NCI-H748 (cell line): ENCODE data around the gene RFX4.

Experiments
- DNase-seq: peaks from one replicate; lab custom pipeline; 2025; ENCODE audit not compliant: unreplicated experiment; lab: John Stamatoyannopoulos, UW

Gene RFX4

GRCh38 chr12:106645465-106646330 is 62.9 kb downstream of the RFX4 start:
- DNase-seq = peak; percentile 45

GRCh38 chr12:106646472-106646871 is 63.7 kb downstream of the RFX4 start:
- no peak for DNase-seq

GRCh38 chr12:106647793-106648514 is 65.2 kb downstream of the RFX4 start:
- no peak for DNase-seq

DNA sequence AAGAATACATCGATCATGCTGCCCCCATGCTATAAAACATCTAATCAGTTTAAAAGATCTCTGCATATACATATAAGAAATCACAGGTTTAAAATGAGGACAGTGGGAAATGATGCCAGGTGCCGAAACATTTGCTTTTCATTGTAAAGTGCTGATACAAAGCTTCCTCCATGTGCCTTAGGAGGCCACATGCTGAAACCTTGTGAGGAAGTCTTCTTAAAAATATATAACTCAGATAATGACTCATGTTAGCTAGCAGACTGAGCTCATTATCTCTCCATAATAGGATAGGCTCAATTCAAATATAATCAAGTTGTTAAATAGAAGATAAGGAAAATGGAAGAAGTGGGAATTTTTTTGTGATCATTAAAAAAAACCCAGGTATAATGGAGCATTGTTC is 65.9 kb downstream of the RFX4 start:
- no peak for DNase-seq

DNA sequence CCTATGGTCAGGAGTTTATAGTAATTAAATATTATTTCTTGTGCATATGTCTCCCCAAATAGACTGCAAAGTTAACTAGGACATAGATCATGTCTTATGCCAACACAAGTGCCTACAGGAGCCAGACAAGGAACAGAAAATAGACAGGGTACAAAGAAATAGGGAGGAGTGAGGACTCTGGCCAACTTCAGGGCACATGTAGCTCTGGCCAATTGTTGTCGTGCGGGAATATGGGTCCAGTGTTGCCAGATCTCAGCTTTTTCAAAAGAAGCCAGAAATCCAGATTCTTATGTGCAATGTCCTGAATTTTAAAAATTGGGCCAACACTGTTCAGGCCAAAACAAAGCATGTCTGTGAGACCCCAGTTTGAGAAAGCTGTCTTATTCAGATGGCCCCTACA is 68.7 kb downstream of the RFX4 start:
- DNase-seq = no peak

- DNase-seq = no peak
These were observed 69.8 kb downstream of the RFX4 start for GRCh38 chr12:106652510-106653015.

DNA sequence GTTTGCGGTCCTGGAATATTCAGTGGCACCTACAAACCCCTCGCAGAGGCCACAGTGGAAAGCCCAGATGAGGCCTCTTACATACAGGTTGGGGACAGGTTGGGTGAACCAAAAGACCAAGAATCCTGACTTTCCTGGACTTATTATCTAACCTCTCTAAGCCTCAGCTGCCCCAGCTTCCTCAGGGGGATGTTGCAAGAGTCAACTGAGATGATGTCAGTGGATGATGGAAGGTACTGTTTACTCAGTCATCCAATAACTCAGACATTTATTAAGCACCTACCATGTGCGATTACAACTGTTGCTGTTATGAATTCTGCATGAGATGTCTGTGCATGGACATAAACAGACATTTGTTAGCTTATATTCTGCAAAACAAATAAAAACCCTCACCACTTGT is 72.8 kb downstream of the RFX4 start:
- no peak for DNase-seq

DNA sequence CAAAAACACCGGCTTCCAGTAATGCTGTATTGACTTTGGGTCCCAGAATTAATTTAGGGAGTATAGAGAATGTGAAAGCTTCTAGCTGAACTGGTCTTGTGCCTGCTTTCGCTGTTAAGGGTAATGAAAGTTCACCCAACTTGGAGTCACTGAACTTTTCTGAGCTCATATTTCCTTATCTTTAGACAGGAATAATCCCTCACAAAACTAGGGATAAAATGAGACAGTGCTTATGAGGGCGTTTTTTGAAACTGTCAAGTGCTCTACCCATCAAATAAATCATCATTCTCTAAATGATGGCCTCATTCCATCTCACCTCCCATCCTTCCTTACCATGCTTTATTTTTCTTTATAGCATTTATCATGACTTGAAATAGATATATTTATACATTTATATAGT is 74.7 kb downstream of the RFX4 start:
- no peak for DNase-seq

DNA sequence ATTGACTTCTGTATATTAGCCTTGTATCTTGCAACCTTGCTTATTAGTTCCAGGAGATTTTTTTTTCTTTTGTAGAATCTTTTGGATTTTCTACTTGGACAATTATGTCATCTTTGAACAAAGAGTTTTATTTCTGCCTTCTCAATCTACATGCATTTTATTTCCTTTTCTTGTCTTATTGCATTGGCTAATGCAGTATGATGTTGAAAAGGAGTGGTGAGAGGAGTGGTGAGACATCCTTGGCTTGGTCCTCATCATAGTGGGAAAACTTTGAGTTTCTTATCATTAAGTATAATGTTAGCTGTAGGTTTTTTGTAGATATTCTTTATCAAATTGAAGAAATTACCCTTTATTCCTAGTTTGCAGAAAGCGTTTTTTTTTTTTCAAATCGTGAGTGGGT is 80.6 kb downstream of the RFX4 start:
- DNase-seq = no peak

DNA sequence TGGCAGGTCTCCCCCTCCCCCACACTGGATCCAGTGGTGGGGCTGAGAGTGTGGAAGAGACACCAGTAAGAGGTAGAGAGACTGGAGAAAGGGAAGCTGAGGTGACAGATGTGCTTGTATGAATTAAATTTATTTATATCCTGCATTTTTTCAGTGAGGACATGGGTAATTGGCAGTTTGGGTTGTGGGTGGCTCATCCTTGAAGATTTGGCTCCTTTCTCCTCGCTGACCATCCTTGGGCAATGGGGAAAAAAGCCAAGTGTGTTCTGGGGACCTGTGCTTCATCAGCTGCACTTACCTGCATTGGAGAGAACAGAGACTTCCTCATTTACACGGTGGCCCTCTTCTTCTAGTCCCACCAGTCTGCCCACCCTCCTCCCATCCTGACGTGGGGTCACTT is 86.4 kb downstream of the RFX4 start:
- no peak for DNase-seq

- DNase-seq = no peak
These were observed 87.3 kb downstream of the RFX4 start for GRCh38 chr12:106670131-106670530.

DNA sequence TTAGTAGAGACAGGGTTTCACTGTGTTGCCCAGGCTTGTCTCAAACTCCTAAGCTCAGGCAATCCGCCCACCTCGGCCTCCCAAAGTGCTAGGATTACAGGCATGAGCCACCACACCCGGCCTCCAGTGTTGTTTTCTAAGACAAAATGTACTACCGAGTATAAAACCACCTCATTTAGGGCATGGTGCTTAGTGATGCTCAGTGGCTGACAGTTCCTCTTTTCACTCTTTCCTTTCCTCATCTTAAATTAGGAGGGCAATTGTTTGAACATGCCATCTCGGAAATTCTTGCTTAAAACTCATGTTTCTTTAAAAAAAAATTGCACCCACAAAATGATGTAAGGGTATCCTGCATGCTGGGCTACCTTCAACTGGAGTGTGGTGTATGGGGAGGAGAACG is 89.0 kb downstream of the RFX4 start:
- DNase-seq = no peak

GRCh38 chr12:106672314-106673025 is 89.7 kb downstream of the RFX4 start:
- no peak for DNase-seq

DNA sequence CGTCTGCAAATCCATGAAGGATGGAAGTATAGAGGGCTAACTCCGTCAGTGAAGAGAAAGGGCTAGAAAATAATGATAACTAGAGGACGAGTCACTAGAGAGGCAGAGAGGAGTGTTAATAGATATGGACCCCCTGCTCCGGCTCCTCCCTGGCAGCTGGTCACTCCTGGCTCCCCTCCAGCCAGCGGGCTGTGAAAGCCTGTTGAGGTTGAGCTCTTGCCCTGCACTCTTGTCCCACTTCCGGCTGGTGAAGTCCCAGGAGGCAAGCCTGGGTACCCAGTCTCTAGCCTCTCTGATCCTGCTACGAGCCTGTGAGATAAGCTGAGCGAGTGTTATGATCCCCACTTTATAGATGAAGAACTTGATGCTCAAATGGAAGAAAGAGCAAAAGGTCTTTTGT is 90.3 kb downstream of the RFX4 start:
- peak; percentile 27 for DNase-seq

- DNase-seq = no peak
These were observed 93.0 kb downstream of the RFX4 start for GRCh38 chr12:106675651-106676435.

DNA sequence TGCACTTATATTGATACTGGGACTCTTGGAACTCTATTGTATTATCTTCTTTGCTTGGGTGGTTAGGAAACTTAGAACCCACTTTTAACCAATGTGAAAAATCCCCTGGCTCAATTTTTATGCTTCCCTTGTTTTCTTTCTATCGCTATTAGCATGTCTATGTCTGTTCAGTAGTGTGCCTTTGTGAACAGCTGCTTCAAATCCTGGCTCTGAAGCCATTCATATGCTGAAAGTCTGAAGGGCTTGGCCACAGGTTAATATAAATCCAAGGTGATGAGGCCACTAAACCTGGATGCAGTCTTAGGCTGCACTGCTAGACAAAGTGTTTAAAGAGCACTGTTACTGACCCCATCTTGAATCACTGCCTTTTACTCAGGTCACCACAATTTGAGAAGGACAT is 96.8 kb downstream of the RFX4 start:
- DNase-seq = no peak

DNA sequence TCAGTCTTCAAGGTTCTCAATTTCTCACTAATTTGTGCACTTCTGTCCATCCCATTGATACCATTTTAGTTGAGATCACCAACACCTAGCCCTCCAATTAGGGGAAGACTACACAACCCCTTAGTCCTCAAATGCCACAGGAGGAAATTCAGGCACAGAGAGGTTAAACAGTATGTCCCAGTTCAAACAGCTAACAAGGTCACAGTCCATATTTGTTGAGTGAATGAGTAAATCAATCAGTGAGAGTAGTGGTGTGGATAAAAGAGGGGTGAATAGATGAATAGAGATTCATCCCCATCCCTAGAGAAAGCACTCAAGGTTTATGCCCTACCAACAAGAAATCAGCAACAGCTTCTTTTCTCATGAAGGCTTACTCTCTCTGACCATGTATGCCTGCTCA is 97.5 kb downstream of the RFX4 start:
- DNase-seq = no peak

DNA sequence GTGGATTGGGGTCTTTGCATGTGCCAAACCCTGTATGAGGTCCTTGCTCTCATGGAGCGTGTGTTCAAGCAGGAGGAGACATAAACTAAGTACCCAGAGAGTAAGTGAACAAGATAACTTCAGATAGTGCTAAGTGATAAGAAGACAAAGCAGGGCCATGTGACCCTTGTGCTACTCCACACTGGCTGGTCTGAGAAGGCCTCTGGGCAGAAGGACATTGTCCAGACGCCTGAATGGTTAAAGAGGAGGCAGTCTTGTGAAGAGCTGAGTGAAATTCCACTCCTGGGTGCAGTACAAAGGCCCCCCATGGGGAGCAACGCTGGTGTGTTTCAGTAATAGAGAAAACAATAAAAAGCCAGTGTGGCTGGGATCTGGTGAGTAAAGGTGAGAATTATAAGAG is 98.4 kb downstream of the RFX4 start:
- DNase-seq = no peak

DNA sequence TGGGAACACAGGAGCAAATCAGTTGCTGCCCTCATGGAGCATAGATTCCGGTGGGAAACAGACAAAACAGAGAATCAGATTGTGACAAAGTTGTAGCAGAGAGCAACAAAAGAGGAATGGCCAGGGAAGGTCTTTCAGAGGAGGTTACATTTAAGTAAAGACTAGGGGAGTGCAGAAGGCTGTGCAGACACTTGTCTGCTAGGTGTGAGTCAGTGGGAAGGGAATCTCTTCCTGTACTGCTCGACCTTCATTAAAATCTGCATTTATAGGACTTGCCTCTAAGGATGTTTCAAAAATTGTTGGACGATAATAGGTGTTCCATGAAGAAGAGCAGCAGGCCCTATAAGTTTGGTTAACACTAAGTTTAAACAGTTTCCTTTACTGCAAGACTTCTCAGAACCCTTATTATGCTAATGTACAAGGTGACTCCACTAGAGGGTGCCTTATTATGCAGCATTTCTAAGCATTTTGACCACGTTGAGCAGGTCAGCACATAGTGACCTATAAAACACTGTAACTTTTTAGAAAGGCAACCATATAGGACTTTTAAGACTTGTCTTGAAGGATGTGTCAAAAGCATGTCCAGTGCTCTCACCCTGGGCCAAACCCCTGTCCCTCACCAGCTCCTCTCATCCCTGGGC is 99.9 kb downstream of the RFX4 start:
- DNase-seq = peak; percentile 4

- no peak for DNase-seq
These were observed 101.7 kb downstream of the RFX4 start for GRCh38 chr12:106684497-106684896.
